HG03066 (cell line): Measurements from ENCODE around the gene TIAM2.
"Not testable (repeated sequence)": the region's sequence is repeated elsewhere in the genome, so short reads cannot be mapped to it uniquely, and the experiment has no call there.

Experiments
- ATAC-seq: cut with Tn5 transposase; IDR thresholded peaks from one replicate; pipeline ENCODE4 v1.9.1; 2021; ENCODE audit warnings: low read depth; ENCODE audit not compliant: unreplicated experiment

Gene TIAM2

GRCh38 chr6:155154158-155154830 lies 159.2 kb downstream of the TIAM2 start:
- no peak for ATAC-seq

GRCh38 chr6:155155787-155156447 lies 160.8 kb downstream of the TIAM2 start:
- ATAC-seq: no peak

GRCh38 chr6:155157101-155157500 lies 162.0 kb downstream of the TIAM2 start:
- no peak for ATAC-seq

- peak; percentile 66 for ATAC-seq
These were observed 163.1 kb downstream of the TIAM2 start for GRCh38 chr6:155158030-155158843.

DNA sequence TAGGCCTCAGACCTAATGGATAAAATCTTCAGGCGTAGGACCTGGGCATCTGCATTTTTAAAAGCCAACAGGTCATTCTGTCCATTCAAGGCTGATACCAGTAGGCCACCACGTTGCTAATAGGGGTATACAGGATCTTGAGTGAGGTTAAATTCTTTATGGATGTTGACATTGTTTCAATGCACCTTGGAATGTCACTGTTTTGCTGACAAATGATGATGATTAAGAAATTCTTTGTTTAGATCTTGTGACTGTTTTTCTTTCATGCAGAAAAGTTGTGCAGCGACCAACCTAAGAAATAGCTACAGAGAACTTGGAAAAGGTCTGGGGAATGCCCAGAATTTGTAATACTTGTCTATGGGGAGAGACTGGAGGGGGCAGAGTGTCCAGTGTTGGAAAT lies 167.6 kb downstream of the TIAM2 start:
- ATAC-seq: no peak

GRCh38 chr6:155163601-155164000 lies 168.5 kb downstream of the TIAM2 start:
- ATAC-seq: no peak

DNA sequence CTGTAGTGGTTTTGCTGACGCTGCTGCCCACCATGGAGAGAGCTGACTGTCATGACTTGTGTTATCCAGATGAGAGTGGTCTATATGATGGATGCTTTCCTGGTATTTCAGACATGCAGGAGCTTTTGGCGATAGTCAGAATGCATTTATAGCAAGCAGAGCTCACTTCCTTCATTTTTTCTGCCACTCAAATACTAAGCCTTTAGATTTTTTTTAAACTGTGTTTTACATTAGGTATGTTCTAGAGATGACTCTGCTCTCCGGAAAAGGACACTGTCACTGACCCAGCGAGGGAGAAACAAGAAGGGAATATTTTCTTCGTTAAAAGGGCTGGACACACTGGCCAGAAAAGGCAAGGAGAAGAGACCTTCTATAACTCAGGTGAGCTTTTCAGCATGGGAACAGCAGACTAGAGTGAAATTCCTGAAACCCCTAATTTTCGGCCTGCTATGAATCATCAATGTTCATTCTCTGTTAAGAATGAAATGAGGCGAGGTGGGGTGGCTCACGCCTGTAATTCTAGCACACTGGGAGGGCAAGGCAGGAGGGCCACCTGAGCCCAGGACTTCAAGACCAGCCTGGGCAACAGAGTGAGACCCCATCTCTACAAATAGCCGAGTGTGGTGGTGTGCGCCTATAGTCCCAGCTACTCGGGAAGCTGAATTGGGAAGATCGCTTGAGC lies 170.1 kb downstream of the TIAM2 start:
- ATAC-seq: no peak

GRCh38 chr6:155170519-155170918 lies 175.4 kb downstream of the TIAM2 start:
- no peak for ATAC-seq

GRCh38 chr6:155171109-155171746 lies 176.1 kb downstream of the TIAM2 start:
- peak; percentile 83 for ATAC-seq

GRCh38 chr6:155171747-155172449 lies 176.8 kb downstream of the TIAM2 start:
- ATAC-seq: peak; percentile 11

GRCh38 chr6:155173488-155173887 lies 178.4 kb downstream of the TIAM2 start:
- no peak for ATAC-seq

DNA sequence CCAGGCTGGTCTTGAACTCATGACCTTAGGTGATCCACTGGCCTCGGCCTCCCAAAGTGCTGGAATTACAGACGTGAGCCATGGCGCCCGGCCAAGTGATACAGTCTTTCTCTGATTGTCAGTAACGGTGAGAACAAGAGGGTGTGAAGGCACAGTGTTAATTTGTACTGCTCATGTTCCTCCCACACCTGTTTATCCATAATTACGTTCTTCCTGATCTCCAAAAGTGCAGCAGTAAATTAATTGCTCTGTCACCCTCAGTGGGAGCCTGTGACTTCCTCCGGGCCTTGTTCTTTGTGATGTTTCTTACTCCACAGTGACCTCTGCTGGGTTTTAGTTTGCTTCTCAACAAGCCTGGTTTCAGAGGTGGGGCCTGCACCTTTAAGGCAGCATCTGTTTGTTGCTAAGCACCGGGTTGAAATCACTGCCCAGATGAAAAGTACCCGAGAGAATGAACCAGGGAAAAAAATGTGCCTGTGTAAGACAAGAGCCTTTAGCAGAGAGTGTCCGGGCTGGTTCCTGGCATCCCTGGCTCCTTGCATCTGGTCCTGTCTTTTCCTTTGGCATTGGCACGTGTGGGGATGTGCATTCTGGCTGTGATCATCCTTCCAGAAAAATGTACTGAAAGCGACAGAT lies 179.6 kb downstream of the TIAM2 start:
- ATAC-seq: peak; percentile 47

DNA sequence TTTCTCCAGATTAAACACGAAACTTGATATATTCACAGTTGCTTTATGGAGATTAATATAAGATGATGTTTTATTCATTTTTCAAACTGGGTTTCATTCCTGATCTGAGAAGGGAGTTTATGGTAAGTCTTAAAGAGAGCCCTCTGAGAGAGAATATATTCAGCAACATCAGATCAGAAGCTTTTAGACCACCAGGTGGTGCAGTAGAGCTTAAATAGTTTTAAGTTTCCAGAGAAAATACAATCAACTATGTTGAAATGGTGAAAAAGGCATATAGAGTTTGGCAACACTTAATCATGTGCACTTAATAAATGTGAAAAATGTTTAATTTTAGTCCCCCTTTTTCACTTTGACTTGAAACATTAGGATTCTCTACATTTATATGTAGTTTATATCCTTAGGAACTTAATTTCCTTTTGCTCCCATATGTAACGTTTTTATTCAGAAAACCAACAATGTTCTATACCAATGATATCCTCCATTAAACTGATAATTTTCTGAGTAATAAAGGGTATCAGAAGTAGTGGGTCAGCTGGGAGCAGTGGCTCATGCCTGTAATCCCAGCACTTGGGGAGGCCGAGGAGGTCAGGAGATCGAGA lies 182.3 kb downstream of the TIAM2 start:
- peak; percentile 25 for ATAC-seq

DNA sequence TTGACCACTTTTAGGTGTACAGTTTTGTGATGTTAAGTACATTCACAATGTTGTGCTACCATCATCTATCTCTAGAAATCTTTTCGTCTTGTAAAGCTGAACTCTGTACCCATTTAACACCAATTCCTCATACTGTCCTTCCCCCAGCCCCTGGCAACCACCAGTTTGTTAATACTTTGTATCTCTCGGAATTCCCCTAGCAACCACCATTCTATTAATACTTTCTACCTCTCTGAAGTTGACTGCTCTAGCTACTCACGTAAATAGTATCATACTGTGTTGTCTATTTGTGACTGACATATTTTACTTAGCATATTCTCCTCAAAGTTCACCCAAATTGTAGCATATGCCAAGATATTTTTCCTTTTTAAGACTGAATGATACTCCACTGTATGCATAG lies 186.4 kb downstream of the TIAM2 start:
- ATAC-seq: peak; percentile 51

GRCh38 chr6:155182103-155182502 lies 187.0 kb downstream of the TIAM2 start:
- ATAC-seq: no peak

DNA sequence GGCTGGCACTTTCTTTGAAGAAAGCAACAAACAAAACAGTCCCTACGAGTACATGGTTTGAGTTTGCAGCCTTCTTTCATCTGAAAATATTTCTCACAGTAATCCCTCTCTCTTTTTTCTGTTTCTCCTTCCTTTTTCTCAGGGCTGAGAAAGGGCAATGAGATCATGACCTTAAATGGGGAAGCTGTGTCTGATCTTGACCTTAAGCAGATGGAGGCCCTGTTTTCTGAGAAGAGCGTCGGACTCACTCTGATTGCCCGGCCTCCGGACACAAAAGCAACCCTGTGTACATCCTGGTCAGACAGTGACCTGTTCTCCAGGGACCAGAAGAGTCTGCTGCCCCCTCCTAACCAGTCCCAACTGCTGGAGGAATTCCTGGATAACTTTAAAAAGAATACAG lies 188.0 kb downstream of the TIAM2 start:
- ATAC-seq: no peak

GRCh38 chr6:155185041-155185440 lies 189.9 kb downstream of the TIAM2 start:
- not testable (repeated sequence) for ATAC-seq

GRCh38 chr6:155185544-155185943 lies 190.4 kb downstream of the TIAM2 start:
- no peak for ATAC-seq

GRCh38 chr6:155186052-155186658 lies 191.0 kb downstream of the TIAM2 start:
- ATAC-seq: no peak
